ENCODE data around the gene ZNF213. TPM values are rescaled to one million over a fixed set of nuclear protein-coding genes. Genes with fewer than 3 reads are reported as not detected.

Gene ZNF213
- total RNA-seq, 2 experiments from 2014 or later, result 6.1 to 7.5 TPM

GRCh38 chr16:3188925-3189825 is 54.3 kb downstream of the ZNF213 start:
- intact Hi-C loops (cut with micrococcal nuclease), result loop anchor here (10.0 kb wide), 1 partner anchor 316 kb away; the partner anchor contains the start of gene CLUAP1
- H3K4me3 Mint-ChIP-seq, result peak overlapping the region; percentile 73
- peak; percentile 59 for ATAC-seq
- no peak for TF ChIP-seq CTCF (IDR thresholded peaks at IDR 0.05)
- peaks cover 40% of the 10 kb centered on the region for H3K4me1 Mint-ChIP-seq (ENCODE audit: low read depth)
- peaks cover 69% of the 10 kb centered on the region for H3K27me3 Mint-ChIP-seq
- no peaks in the 10 kb centered on the region for H3K9me3 Mint-ChIP-seq
- peaks cover 2% of the 10 kb centered on the region for H3K36me3 Mint-ChIP-seq (ENCODE audit: low read depth)
- CTCF ChIA-PET, result interaction anchor here (0.8 to 1.6 kb wide), 3 partner anchors 23 to 77 kb away, joined by 3 to 4 read pairs (median 3); no protein-coding TSS in a partner anchor
- peak overlapping the region; percentile 79 for H3K27ac Mint-ChIP-seq
- peak; percentile 77 for DNase-seq
- POLR2A ChIA-PET, result interaction anchor here (0.6 to 2.1 kb wide), 9 partner anchors 14 to 163 kb away, joined by 3 to 7 read pairs (median 3); partner anchors contain the start of gene ZNF263

DNA sequence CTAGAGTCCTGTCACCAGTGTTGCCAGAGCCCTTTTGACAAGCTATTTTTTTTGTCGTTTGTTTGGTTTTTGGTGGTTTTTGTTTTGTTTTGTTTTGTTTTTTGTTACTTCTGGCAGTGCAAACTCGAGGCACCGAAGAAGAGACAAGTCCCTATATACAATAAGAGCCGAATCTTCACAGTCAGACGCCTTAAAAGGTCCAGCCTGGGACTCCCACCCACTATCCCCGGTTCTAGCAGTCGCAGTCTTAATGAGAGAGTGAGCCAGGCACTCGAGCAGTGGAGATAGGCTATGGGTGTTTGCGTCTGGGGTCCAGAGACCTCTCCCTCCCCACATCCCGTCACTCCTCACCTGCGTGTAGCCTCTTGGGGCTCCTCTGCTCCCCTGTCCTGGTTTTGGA is 55.0 kb downstream of the ZNF213 start:
- H3K4me3 Mint-ChIP-seq, result peak overlapping the region; percentile 73
- ATAC-seq (no peak), DNase-seq (no peak)
- intact Hi-C loops (cut with micrococcal nuclease), result loop anchor here (5.0 to 10.0 kb wide), 2 partner anchors 38 to 315 kb away; partner anchors contain the start of gene CLUAP1
- peaks cover 2% of the 10 kb centered on the region for H3K36me3 Mint-ChIP-seq (ENCODE audit: low read depth)
- H3K4me1 Mint-ChIP-seq (ENCODE audit: low read depth), result peaks cover 38% of the 10 kb centered on the region
- H3K27ac Mint-ChIP-seq, result peak overlapping the region; percentile 79
- no peak for TF ChIP-seq CTCF (IDR thresholded peaks at IDR 0.05)
- ChIA-PET CTCF (interaction anchor here (1.6 kb wide), 1 partner anchor 77 kb away, joined by 4 read pairs; no protein-coding TSS in a partner anchor), POLR2A (interaction anchor here (1.0 to 1.6 kb wide), 3 partner anchors 18 to 44 kb away, joined by 3 to 6 read pairs (median 4); no protein-coding TSS in a partner anchor)
- no peaks in the 10 kb centered on the region for H3K9me3 Mint-ChIP-seq
- H3K27me3 Mint-ChIP-seq, result peaks cover 72% of the 10 kb centered on the region

DNA sequence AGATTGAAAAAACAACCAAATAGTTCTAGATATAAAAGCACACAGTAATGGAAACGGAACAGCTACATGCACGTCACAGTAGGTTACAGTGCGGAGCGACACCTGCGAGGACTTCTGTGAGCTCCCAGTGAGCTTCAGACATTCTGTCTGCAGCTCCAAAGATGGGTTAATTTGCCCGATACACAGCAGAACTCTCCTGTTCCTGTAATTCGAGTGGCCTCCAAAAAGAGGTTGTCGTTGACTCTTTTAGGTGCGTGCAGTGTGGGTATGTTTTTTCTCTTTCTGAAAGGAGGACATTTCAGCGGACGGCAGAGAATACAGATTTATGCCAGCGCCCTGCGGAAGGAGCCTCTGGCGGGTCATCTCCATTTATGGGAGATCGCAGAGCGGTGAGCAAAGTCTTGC is 56.1 kb downstream of the ZNF213 start:
- CTCF ChIA-PET, result interaction anchor here (1.5 kb wide), 1 partner anchor 22 kb away, joined by 3 read pairs; no protein-coding TSS in a partner anchor
- Mint-ChIP-seq H3K4me3 (peak overlapping the region; percentile 73), H3K27ac (peak overlapping the region; percentile 34), H3K9me3 (no peaks in the 10 kb centered on the region), H3K4me1 (ENCODE audit: low read depth) (peaks cover 38% of the 10 kb centered on the region), H3K27me3 (peaks cover 71% of the 10 kb centered on the region), H3K36me3 (ENCODE audit: low read depth) (peaks cover 2% of the 10 kb centered on the region)
- intact Hi-C loops (cut with micrococcal nuclease), result loop anchor here (5.0 kb wide), 1 partner anchor 39 kb away; no protein-coding TSS in a partner anchor
- no peak for TF ChIP-seq CTCF (IDR thresholded peaks at IDR 0.05)
- POLR2A ChIA-PET, result no interaction called here
- DNase-seq (no peak), ATAC-seq (no peak)

Other genes with a start within 250 kb of the ZNF213 start
- gene FLYWCH1, start 223.1 kb upstream of the ZNF213 start, total RNA-seq, result 10 to 100 TPM; 33.4 to 34.9 TPM
- under 1 TPM in 1 of 2 experiments, not detected in 1; 0.22 TPM for gene KREMEN2, start 170.8 kb upstream of the ZNF213 start, total RNA-seq
- gene PAQR4, start 165.7 kb upstream of the ZNF213 start, total RNA-seq, result 10 to 100 TPM; 29.4 to 30.4 TPM
- gene PKMYT1, start 154.6 kb upstream of the ZNF213 start, total RNA-seq, result 100 to 1,000 TPM; 121 to 123 TPM
- not detected for gene CLDN9, start 122.1 kb upstream of the ZNF213 start, total RNA-seq
- not detected for gene CLDN6, start 116.8 kb upstream of the ZNF213 start, total RNA-seq
- 10 to 100 TPM; 11.8 to 13.5 TPM for gene TNFRSF12A, start 114.7 kb upstream of the ZNF213 start, total RNA-seq
- gene HCFC1R1, start 111.1 kb upstream of the ZNF213 start, total RNA-seq, result 10 to 100 TPM; 24.2 to 24.8 TPM
- 10 to 100 TPM; 55.4 to 56.6 TPM for gene THOC6, start 111.0 kb upstream of the ZNF213 start, total RNA-seq
- gene BICDL2, start 98.1 kb upstream of the ZNF213 start, total RNA-seq, result under 1 TPM; 0.77 to 0.92 TPM
- 1 to 10 TPM; 1.1 to 1.5 TPM for gene MMP25, start 88.5 kb upstream of the ZNF213 start, total RNA-seq
- gene IL32, start 69.4 kb upstream of the ZNF213 start, total RNA-seq, result 100 to 1,000 TPM; 971 to 974 TPM
- gene ZSCAN10, start 35.7 kb upstream of the ZNF213 start, total RNA-seq, result under 1 TPM; 0.09 to 0.25 TPM
- gene ZNF205, start 22.4 kb upstream of the ZNF213 start, total RNA-seq, result not detected
- gene OR1F1, start 53.2 kb downstream of the ZNF213 start, total RNA-seq, result not detected
- 1 to 10 TPM; 8.7 to 9.6 TPM for gene ZNF200, start 100.1 kb downstream of the ZNF213 start, total RNA-seq
- gene MEFV, start 121.6 kb downstream of the ZNF213 start, total RNA-seq, result not detected
- gene ZNF263, start 148.5 kb downstream of the ZNF213 start, total RNA-seq, result 10 to 100 TPM; 19.5 to 22.0 TPM
- gene TIGD7, start 170.4 kb downstream of the ZNF213 start, total RNA-seq, result 1 to 10 TPM; 4.0 to 4.7 TPM
- 10 to 100 TPM; 21.2 to 21.7 TPM for gene ZNF75A, start 170.5 kb downstream of the ZNF213 start, total RNA-seq
- gene OR2C1, start 220.9 kb downstream of the ZNF213 start, total RNA-seq, result not detected

Data from activated CD8-positive, alpha-beta T cell treated with anti-CD3 and anti-CD28 coated beads for 36 hours (primary cell).